ENCODE measurements around the gene CCN5. TPM values are rescaled to one million over a fixed set of nuclear protein-coding genes. Genes with fewer than 3 reads are reported as not detected.

Gene CCN5
- total and polyA plus RNA-seq, 2 experiments from 2014 or later, result 0.20 TPM; not detected in 1

GRCh38 chr20:44725837-44726236, 10.7 kb downstream of the CCN5 start:
- Histone ChIP-seq H3K36me3 (no peaks in the 10 kb centered on the region), H3K4me3 (no peak overlapping the region), H3K4me1 (ENCODE audit: low read depth) (peaks cover 3% of the 10 kb centered on the region), H3K9me3 (ENCODE audit: low read depth) (no peaks in the 10 kb centered on the region), H3K27ac (no peak overlapping the region), H3K27me3 (no peaks in the 10 kb centered on the region)
- no peak for DNase-seq (ENCODE audit: low read depth in 1 of 2, low spot score in 1 of 2)
- no peak for TF ChIP-seq CTCF (IDR thresholded peaks at IDR 0.05; ENCODE audit: low read depth, low read length)

GRCh38 chr20:44727039-44727438, 11.9 kb downstream of the CCN5 start:
- Histone ChIP-seq H3K4me1 (ENCODE audit: low read depth) (peaks cover 3% of the 10 kb centered on the region), H3K27me3 (no peaks in the 10 kb centered on the region), H3K36me3 (no peaks in the 10 kb centered on the region), H3K4me3 (no peak overlapping the region), H3K9me3 (ENCODE audit: low read depth) (no peaks in the 10 kb centered on the region), H3K27ac (no peak overlapping the region)
- no peak for TF ChIP-seq CTCF (IDR thresholded peaks at IDR 0.05; ENCODE audit: low read depth, low read length)
- DNase-seq (ENCODE audit: low read depth in 1 of 2, low spot score in 1 of 2), result no peak

GRCh38 chr20:44727651-44728050, 12.5 kb downstream of the CCN5 start:
- Histone ChIP-seq H3K27me3 (no peaks in the 10 kb centered on the region), H3K27ac (no peak overlapping the region), H3K4me3 (no peak overlapping the region), H3K36me3 (no peaks in the 10 kb centered on the region), H3K9me3 (ENCODE audit: low read depth) (no peaks in the 10 kb centered on the region), H3K4me1 (ENCODE audit: low read depth) (peaks cover 3% of the 10 kb centered on the region)
- TF ChIP-seq CTCF (IDR thresholded peaks at IDR 0.05; ENCODE audit: low read depth, low read length), result no peak
- DNase-seq (ENCODE audit: low read depth in 1 of 2, low spot score in 1 of 2), result no peak

GRCh38 chr20:44728801-44729443, 13.8 kb downstream of the CCN5 start:
- peaks cover 3% of the 10 kb centered on the region for H3K4me1 ChIP-seq (ENCODE audit: low read depth)
- DNase-seq (ENCODE audit: low read depth in 1 of 2, low spot score in 1 of 2), result peak in 1 of 2 donors; percentile 73
- no peaks in the 10 kb centered on the region for H3K36me3 ChIP-seq
- no peak overlapping the region for H3K4me3 ChIP-seq
- TF ChIP-seq CTCF (IDR thresholded peaks at IDR 0.05; ENCODE audit: low read depth, low read length), result no peak
- H3K27ac ChIP-seq, result no peak overlapping the region
- no peaks in the 10 kb centered on the region for H3K9me3 ChIP-seq (ENCODE audit: low read depth)
- H3K27me3 ChIP-seq, result no peaks in the 10 kb centered on the region

GRCh38 chr20:44730441-44730840, 15.3 kb downstream of the CCN5 start:
- peak in 1 of 2 donors; percentile 85 for DNase-seq (ENCODE audit: low read depth in 1 of 2, low spot score in 1 of 2)

More at GRCh38 chr20:44730441-44730840, 15.3 kb downstream of the CCN5 start:
- H3K4me3 ChIP-seq, result no peak overlapping the region
- H3K27ac ChIP-seq, result no peak overlapping the region
- H3K27me3 ChIP-seq, result no peaks in the 10 kb centered on the region
- no peaks in the 10 kb centered on the region for H3K9me3 ChIP-seq (ENCODE audit: low read depth)
- no peaks in the 10 kb centered on the region for H3K36me3 ChIP-seq
- no peak for TF ChIP-seq CTCF (IDR thresholded peaks at IDR 0.05; ENCODE audit: low read depth, low read length)
- H3K4me1 ChIP-seq (ENCODE audit: low read depth), result peaks cover 3% of the 10 kb centered on the region
